C4-2B (cell line): ENCODE measurements around the gene ZNF613.

Source experiments
- H3K27ac ChIP-seq: fragments of 450-650 bp; 2 replicates; pipeline ENCODE4 v1.5.1; 2017
- ZFX ChIP-seq: fragments of 450-650 bp; IDR thresholded peaks from 2 replicates; pipeline ENCODE4 v1.6.1; 2017
- TF ChIP-seq, protein P1 (sequence below): fragments of 450-650 bp; conservative IDR thresholded peaks from 2 replicates; pipeline ENCODE4 v1.5.1; 2017; ENCODE audit warnings: mild to moderate bottlenecking

ZNF613 gene

DNA sequence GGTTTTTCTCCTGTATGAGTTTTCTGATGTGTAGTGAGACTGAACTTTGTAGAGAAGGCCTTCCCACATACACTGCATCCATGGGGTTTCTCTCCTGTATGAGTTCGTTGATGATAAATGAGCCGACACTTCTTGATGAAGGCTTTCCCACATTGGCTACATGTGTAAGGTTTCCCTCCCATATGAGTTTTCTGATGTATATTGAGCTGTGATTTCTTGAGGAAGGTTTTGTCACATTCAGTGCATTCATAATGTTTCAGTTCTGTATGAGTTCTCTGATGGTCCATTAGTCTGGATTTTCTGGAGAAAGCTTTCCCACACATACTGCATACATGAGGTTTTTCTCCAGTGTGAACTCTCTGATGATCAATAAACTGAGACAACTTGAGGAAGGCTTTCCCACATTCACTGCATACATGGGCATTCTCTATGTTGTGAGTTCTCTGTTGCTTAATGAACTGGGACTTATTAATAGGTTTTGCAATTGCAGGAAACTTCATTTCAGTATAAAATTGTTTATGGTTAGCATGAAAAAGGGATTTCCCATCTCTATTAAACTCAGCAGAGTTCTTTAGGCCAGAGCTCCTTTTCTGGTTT is 66.9 kb downstream of the ZNF613 start:
- H3K27ac ChIP-seq = no peak overlapping the region
- TF ChIP-seq, protein P1, sequence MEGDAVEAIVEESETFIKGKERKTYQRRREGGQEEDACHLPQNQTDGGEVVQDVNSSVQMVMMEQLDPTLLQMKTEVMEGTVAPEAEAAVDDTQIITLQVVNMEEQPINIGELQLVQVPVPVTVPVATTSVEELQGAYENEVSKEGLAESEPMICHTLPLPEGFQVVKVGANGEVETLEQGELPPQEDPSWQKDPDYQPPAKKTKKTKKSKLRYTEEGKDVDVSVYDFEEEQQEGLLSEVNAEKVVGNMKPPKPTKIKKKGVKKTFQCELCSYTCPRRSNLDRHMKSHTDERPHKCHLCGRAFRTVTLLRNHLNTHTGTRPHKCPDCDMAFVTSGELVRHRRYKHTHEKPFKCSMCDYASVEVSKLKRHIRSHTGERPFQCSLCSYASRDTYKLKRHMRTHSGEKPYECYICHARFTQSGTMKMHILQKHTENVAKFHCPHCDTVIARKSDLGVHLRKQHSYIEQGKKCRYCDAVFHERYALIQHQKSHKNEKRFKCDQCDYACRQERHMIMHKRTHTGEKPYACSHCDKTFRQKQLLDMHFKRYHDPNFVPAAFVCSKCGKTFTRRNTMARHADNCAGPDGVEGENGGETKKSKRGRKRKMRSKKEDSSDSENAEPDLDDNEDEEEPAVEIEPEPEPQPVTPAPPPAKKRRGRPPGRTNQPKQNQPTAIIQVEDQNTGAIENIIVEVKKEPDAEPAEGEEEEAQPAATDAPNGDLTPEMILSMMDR = no peak
- TF ChIP-seq ZFX = no peak
